Right cardiac atrium (tissue), 5 donors: Measurements from ENCODE around the gene ZNF22. TPM values are rescaled to one million over a fixed set of nuclear protein-coding genes. Genes with fewer than 3 reads are reported as not detected.
A peak's percentile ranks its signal among the peaks of the same experiment; 100 is the strongest.

Source experiments
- ATAC-seq, 2 donors: fragments of 200-7000 bp; cut with Tn5 transposase; one replicate each; pipeline versions ENCODE4 v1.8.0 to v1.9.1; 2020; ENCODE audit warnings: moderate library complexity in 2 of 2, mild to moderate bottlenecking in 1 of 2
- DNase-seq, 3 donors: peaks; one replicate each; pipeline ENCODE4 v3.0.0-alpha.2; 2020
- H3K27ac ChIP-seq: one replicate; pipeline ENCODE4 v1.5.1; 2013; ENCODE audit warnings: mild to moderate bottlenecking, low read length, control low read depth, moderate library complexity
- H3K27me3 ChIP-seq: one replicate; pipeline ENCODE4 v1.6.1; 2013; ENCODE audit not compliant: control insufficient read depth, insufficient read depth
- H3K4me1 ChIP-seq: one replicate; pipeline ENCODE4 v1.6.1; 2013; ENCODE audit warnings: low read length; ENCODE audit not compliant: control insufficient read depth, insufficient read depth
- H3K4me3 ChIP-seq: one replicate; pipeline ENCODE4 v1.5.1; 2013; ENCODE audit warnings: low read length, control low read depth
- H3K9me3 ChIP-seq: one replicate; pipeline ENCODE4 v1.6.1; 2013; ENCODE audit warnings: low read length; ENCODE audit not compliant: control insufficient read depth
- WGBS: extraction: QIAGEN DNeasy Blood & Tissue Kit; methylation state at CpG from one replicate; pipeline ENCODE4 v1.1.7; 2013; 5-methylcytosine and 5-hydroxymethylcytosine counted together
- intact Hi-C, 4 donors: fragments of 100-400 bp; cut with DNase I; formaldehyde crosslinking; loops; one replicate each; pipeline versions ENCODE4 v1.11.0 to v1.14.0; 2022 to 2023
- polyA plus RNA-seq: library from polyadenylated mRNA; stranded (reverse); fragments of 200-250 nt; gene quantifications from one replicate; pipeline ENCODE4 v1.2.3, GENCODE V29; 2013
- total RNA-seq, 4 donors: library from RNA; stranded (reverse); fragmentation: NEBNext Ultra II Directional; extraction: Animal tissue kit (Norgen Biotek cat#: 25700); gene quantifications; one replicate each; pipeline ENCODE4 v1.2.1, GENCODE V29; 2021
- donor health status: healthy with polysubstance abuse.
- donor health status: DM: no; HTN: yes; CAD: no.
- donor health status: DM: no; HTN: no; CAD: no.
- donor health status: DM: no; HTN: yes; CAD: no; lungs with severe emphysema.
- donor health status: DM: yes; HTN: yes; CAD: no.

The ZNF22 gene
- total and polyA plus RNA-seq, 5 donors, result 14.8 to 20.7 (median 19.2) TPM

DNA sequence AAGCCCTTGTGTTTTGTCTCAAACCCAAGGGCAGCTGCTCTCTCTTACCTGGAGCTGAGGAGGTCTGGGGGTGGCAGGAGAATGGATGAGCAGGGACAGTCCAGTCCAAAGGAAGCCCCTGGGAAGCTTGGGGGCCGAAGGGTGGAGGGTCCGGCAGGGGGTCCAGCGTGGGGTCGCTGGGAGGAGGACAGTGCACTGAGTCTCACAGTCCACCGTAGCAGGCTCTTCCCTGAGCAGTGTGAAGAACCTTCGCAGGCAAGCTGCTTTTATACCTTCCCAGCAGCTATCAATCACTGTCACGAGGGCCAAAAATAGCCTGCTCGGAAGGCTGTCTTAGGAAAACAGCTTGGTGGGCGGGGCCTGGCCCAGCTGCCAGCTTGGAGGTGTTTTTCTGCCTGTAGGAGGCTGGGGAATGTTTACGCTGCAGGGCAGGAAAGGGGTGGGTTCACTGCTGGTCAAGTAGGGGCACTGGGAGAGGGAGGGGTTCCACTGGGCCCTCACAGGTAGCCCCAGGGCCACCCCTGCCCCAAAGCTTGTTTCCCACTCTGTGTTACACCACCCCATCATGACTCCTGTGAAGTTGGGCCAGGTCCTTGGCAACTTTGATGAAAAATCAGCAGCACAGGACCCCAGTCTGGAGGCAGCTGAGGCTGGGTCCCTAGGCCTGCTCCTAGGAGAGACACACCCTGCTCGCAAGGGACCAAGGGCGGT, 22.0 kb upstream of the ZNF22 start, which contains the start of gene DEPP1:
TSS of gene DEPP1 (minus strand) at position 240 of the 711 bp plus-strand sequence. CDS start 779 bp downstream, outside the sequence.
- peak within 1 kb of the TSS; percentile 97 for H3K27ac ChIP-seq
- DNase-seq, result peak; percentile 92 to 97 (median 96)
- peak; percentile 65 to 69 for ATAC-seq
- WGBS, result 11% methylated on average over 12 of the region's 12 CpGs
- no peaks in the 10 kb centered on the region for H3K27me3 ChIP-seq
- H3K4me3 ChIP-seq, result peak within 1 kb of the TSS; percentile 75
- intact Hi-C loops, result loop anchor here in 2 of 4 donors (5.0 to 10.0 kb wide), 2 partner anchors 46 to 104 kb away; no protein-coding TSS in a partner anchor
- H3K9me3 ChIP-seq, result no peaks in the 10 kb centered on the region
- H3K4me1 ChIP-seq, result peaks cover 31% of the 10 kb centered on the region

DNA sequence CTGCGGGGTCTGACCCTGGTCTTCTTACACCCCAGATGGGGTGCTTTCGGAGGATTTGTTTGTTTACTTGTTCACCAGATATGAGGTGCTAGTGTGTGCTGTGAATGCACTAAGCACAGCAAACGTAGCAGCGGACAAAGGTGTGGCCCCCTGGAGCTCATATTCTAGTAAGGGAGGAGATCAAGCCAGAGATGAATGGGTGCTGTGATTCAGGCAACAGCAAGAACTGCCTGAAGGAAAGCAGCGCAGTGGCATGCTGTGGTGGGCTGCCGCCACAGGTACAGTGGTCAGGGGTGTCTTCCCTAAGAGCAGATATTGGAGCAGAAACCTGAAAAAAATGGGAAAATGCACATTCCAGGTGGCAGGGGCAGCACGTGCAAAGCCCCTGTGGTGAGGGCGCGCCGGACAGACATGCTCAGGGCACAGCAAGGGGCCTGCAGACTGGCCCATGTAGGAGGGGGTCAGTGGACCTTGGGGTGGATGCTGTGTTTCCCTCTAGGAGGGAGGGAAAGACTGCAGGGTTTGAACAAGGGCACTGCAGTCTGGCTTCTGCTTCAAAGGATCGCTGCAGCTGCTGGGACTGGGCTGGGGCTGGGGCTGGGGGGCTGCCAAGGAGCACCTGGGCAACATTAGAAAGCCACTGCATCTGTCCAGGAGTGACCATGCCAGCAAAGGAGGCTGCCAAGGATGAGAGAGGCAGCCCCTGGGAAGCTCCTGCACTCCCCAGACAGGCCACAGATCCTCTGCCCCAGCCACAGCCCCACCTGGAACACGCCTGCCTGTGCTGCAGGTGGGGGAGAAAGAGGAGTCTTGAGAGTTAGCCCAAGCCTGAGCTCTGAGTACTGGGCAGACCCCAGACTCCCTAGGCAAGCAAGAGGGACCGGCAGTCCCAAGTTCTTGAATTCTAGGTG, 21.2 kb upstream of the ZNF22 start:
- H3K27me3 ChIP-seq, result no peaks in the 10 kb centered on the region
- peaks cover 35% of the 10 kb centered on the region for H3K4me1 ChIP-seq
- ATAC-seq, result no peak
- H3K9me3 ChIP-seq, result no peaks in the 10 kb centered on the region
- intact Hi-C loops, result loop anchor here in 3 of 4 donors (2.0 to 10.0 kb wide), 3 partner anchors 17 to 105 kb away; no protein-coding TSS in a partner anchor
- H3K4me3 ChIP-seq, result no peak overlapping the region
- 83% methylated on average over 13 of the region's 13 CpGs for WGBS
- H3K27ac ChIP-seq, result peak overlapping the region; percentile 77
- peak in 2 of 3 donors; percentile 50 to 61 for DNase-seq

DNA sequence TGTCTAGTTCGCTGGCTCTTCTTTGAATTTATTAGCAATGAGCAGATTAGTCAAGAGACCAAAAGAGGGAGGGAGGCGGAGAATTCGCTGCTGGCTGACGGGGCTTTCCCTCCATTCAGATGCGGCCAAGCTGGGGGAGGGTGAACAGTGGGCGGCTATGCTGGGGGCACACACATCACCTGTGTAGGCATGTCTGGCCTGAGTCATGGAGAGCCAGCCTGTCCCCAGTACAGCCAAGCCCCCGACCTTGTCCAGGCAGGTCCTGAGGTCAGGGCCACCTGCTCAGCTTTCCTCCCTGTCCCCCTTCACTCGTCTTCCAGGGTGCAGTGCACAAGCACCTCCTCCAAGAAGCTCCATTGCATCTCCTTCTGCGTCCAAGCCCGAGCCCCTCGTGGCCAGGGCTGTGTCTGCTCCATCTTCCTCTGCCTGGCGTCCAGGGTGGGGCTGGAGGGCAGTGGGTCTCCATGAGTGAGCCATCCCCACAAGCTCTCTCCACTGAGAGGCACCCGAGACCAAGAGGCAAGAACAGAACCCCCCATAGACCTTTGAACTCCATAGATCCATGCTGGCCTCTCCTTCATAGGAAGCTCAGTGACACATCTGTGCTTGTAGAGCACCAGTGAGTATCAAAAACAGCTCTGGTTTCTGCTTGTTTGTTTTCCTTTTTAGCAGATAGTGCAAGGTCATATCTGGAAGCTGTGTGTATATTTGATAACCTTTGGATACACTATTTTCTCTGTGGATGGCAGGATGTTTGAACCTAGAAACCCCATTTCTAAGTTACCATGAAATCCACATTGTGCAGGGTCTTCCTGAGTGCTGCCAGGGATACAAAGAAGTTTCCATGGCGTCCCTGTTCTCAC, 20.2 kb upstream of the ZNF22 start:
- intact Hi-C loops, result loop anchor here in 1 of 4 donors (2.0 kb wide), 1 partner anchor 16 kb away; no protein-coding TSS in a partner anchor
- Histone ChIP-seq H3K4me3 (no peak overlapping the region), H3K9me3 (no peaks in the 10 kb centered on the region), H3K27me3 (no peaks in the 10 kb centered on the region), H3K27ac (peak overlapping the region; percentile 89), H3K4me1 (peaks cover 37% of the 10 kb centered on the region)
- no peak for ATAC-seq
- DNase-seq, result peak in 2 of 3 donors; percentile 40 to 62
- WGBS, result 75% methylated on average over 14 of the region's 14 CpGs

DNA sequence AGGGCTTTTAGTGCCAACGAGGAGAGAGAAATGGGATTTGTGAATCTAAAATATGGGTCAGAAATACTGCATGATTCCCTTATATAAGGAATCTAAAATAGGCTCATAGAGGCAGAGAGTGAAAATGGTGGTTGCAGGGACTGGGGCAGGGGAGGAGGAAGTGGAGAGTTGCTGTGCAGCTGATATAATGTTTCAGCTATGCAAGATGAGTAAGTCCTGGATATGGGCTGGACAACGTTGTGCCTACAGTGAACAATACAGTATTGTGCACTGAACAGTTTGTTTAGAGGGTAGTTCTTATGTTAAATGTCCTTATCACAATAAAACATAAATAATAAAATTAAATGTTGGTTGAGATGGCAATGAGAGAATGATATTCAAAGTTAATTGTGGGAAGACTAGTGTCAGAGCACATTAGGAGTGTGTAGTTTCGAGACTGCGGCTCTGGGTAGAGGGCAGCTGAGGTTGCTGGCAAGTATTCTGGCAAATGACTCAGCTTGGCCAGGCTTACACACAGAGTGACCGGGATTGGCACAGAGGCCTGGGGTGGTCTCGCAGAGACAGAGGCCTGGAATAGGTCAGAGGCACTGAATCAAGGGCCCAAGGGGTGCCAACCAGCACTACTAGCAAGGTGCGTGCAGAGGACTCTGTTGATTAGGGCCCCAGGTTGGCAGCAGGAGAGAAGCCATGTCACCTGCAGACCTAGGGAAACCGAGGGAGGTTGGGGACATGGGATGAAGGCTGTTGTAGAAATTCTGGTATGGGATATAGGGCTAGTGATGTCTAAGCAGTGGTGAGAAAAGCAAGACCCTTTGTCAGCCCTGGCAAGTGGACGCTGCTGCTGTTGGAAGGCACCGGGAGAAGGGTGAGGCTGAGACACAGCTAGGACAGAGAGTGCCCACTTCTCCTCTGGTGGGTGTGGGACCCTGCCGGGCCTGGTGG, 19.3 kb upstream of the ZNF22 start:
- intact Hi-C loops, result loop anchor here in 1 of 4 donors (2.0 kb wide), 1 partner anchor 15 kb away; no protein-coding TSS in a partner anchor
- no peaks in the 10 kb centered on the region for H3K27me3 ChIP-seq
- ATAC-seq (peak; percentile 36 to 54), DNase-seq (peak; percentile 73 to 84 (median 81))
- WGBS, result 40% methylated on average over 11 of the region's 11 CpGs
- peaks cover 39% of the 10 kb centered on the region for H3K4me1 ChIP-seq
- H3K27ac ChIP-seq, result peak overlapping the region; percentile 89
- no peaks in the 10 kb centered on the region for H3K9me3 ChIP-seq
- no peak overlapping the region for H3K4me3 ChIP-seq

DNA sequence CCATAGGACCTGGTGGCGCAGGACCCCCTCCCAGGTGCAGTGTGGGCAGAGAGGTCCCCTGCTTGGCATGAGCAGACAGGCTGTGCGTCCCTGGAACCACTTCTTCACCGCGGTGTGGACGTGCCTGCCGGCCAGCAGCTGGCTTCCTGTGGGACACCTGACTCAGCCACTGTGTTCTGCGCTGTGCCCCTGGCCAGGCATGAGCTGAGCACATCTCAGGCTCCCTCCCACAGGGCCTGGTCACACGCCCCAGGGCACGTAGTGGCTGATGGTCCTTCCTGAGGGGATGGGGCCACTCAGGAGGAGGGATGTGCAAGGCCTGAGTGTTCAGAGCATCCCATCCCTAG, 18.6 kb upstream of the ZNF22 start:
- Histone ChIP-seq H3K9me3 (no peaks in the 10 kb centered on the region), H3K27me3 (no peaks in the 10 kb centered on the region), H3K4me1 (peaks cover 39% of the 10 kb centered on the region), H3K4me3 (no peak overlapping the region), H3K27ac (peak overlapping the region; percentile 89)
- 46% methylated on average over 9 of the region's 9 CpGs for WGBS
- DNase-seq (peak; percentile 65 to 80 (median 75)), ATAC-seq (peak; percentile 7 to 44)
- intact Hi-C loops, result no loop called here

DNA sequence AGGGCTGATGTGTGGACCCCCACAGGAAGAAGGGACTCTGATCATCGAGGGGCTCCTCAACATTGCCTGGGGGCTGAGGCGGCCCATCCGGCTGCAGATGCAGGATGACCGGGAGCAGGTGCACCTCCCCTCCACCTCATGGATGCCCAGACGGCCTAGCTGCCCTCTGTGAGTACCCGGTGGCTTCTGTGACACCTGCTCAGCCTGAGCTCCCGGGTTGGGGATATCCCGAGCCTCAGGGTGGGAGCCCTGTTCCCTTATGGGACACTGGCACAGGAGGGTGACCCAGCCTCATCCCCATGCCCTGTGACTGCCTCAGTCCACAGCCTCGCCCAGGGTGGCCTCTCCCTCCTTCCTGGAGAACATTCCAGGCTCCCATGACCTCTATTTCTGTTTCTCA, 18.2 kb upstream of the ZNF22 start:
- Histone ChIP-seq H3K9me3 (no peaks in the 10 kb centered on the region), H3K4me3 (no peak overlapping the region), H3K27ac (peak overlapping the region; percentile 89), H3K4me1 (peaks cover 39% of the 10 kb centered on the region), H3K27me3 (no peaks in the 10 kb centered on the region)
- ATAC-seq (no peak), DNase-seq (peak in 2 of 3 donors; percentile 8 to 32)
- intact Hi-C loops, result no loop called here
- 81% methylated on average over 9 of the region's 9 CpGs for WGBS

DNA sequence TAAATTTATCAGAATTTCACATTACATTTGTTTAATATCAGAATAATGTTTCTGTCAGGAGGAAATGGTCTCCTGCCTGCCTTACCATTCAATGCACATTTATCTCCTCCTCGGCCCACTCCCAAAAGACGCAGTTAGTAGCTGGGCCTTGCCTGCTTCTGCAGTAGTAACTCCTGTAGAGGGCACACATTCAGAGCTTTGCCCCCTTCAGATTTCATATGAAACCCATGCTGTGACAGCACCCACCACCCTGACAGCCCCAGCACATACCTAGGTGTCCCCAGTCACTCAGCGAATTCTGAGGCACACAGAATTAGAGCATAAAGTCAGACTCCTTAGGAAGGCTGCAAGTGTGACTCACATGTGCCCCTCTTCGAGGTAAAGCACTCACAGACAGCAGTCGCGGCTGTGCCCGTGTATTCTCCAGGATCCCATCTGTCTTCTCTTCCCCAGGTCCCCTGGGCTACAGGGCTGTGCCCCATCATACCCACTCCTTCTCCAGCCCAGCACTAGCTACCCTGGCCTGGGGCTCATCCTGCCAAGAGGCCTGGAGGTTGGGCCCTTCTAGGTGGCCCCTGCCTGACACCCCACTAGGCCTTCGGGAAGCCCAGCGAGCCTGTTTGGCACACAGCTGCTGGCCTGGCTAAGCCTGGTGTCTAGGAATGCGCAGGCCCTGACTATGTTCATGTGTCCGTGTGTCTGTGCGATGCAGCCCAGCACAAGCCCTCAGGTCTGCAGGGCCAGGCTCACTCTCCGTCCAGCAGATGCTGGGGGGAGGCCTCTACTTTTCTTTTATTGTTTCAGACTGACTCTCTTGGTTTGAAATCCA, 17.4 kb upstream of the ZNF22 start:
- Histone ChIP-seq H3K27me3 (no peaks in the 10 kb centered on the region), H3K4me3 (no peak overlapping the region), H3K27ac (peak overlapping the region; percentile 55), H3K9me3 (no peaks in the 10 kb centered on the region), H3K4me1 (peaks cover 39% of the 10 kb centered on the region)
- DNase-seq (peak; percentile 10 to 57 (median 38)), ATAC-seq (no peak)
- intact Hi-C loops, result no loop called here
- WGBS, result 87% methylated on average over 13 of the region's 13 CpGs

DNA sequence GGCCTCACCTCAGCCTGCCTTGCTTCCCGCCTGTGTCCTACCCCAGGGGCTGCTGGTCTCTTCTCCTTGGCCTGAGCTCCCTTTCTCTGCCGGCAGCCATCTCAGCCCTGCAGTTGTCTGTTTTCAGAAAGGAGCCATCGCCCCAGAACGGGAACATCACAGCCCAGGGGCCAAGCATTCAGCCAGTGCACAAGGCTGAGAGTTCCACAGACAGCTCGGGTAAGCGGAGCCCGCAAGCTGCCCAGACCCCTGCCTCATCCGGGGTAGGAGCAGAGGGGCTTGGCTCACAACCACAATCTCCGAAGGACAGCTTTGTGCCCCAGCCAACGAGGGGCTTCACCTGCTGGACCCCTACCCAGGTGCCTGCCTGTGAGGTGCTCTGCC, 16.8 kb upstream of the ZNF22 start:
- no peaks in the 10 kb centered on the region for H3K9me3 ChIP-seq
- intact Hi-C loops, result no loop called here
- DNase-seq (peak in 2 of 3 donors; percentile 12 to 39), ATAC-seq (no peak)
- H3K27ac ChIP-seq, result peak overlapping the region; percentile 76
- 92% methylated on average over 10 of the region's 10 CpGs for WGBS
- no peaks in the 10 kb centered on the region for H3K27me3 ChIP-seq
- no peak overlapping the region for H3K4me3 ChIP-seq
- peaks cover 38% of the 10 kb centered on the region for H3K4me1 ChIP-seq

DNA sequence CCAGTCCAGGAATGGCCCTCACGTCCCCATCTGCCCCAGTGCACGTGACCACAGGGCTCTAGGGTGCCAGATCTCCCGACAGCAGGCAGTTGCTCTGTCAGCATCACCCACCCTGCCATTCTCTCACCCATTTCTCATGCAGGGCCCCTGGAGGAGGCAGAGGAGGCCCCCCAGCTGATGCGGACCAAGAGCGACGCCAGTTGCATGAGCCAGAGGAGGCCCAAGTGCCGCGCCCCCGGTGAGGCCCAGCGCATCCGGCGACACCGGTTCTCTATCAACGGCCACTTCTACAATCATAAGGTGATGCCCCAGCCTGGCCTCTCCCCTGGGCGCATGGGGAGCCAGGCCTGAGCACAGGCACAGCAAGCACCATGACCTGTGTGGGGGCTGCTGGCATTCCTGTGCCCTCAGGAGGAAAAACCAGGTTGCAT, 16.0 kb upstream of the ZNF22 start:
- Histone ChIP-seq H3K27me3 (no peaks in the 10 kb centered on the region), H3K4me1 (peaks cover 31% of the 10 kb centered on the region), H3K4me3 (no peak overlapping the region), H3K9me3 (no peaks in the 10 kb centered on the region), H3K27ac (peak overlapping the region; percentile 76)
- peak; percentile 15 to 56 (median 52) for DNase-seq
- intact Hi-C loops, result no loop called here
- 70% methylated on average over 15 of the region's 15 CpGs for WGBS
- no peak for ATAC-seq
